HG03565 (cell line): Measurements from ENCODE around the gene BCL2L13.
"Not testable (repeated sequence)": the region's sequence is repeated elsewhere in the genome, so short reads cannot be mapped to it uniquely, and the experiment has no call there.

Experiments used
- ATAC-seq: cut with Tn5 transposase; IDR thresholded peaks from one replicate; pipeline ENCODE4 v1.9.1; 2021; ENCODE audit warnings: mild to moderate bottlenecking, moderate library complexity; ENCODE audit not compliant: unreplicated experiment

BCL2L13 gene

GRCh38 chr22:17634696-17635095 is 3.9 kb upstream of the BCL2L13 start:
- no peak for ATAC-seq

DNA sequence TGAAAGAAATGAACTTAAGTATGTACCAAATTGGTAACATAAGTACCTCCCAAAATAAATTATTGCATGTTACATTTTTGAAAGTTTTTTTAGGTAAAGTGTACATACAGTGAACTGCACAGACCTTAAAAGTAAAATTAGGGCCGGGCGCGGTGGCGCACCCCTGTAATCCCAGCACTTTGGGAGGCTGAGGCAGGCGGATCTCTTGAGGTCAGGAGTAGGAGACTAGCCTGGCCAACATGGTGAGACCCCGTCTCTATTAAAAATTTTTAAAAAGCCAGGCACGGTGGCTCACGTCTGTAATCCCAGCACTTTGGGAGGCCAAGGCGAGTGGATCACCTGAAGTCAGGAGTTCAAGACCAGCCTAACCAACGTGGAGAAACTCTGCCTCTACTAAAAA is 1.7 kb upstream of the BCL2L13 start:
- not testable (repeated sequence) for ATAC-seq

DNA sequence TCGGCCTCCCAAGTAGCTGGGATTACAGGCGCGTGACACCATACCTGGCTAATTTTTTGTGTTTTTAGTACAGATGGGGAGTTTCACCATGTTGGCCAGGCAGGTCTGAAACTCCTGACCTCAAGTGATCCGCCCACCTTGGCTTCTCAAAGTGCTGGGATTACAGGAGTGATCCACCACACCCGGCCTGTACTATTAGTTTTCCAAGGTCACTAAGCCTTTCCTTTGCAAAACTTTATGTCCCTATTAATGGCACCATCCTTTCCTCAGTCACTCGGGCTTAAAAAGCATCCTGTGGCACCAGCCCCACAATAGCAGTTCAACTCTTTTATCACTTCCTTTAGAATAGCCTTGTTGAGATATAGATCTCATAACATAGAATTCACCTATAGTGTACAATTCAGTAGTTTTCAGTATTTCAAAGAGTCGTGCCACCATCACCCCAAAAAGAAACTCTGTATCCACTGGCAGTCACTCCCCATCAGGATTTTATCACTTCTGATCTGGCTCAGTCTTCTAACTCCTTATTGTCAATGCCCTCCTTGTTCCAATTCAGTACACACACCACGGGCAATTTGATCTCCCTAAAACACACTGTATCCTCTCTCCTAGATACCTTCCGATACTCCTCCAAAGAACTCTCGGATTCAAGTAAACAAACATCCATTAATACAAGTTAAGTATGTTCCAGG is 921 bp upstream of the BCL2L13 start:
- ATAC-seq, result no peak

DNA sequence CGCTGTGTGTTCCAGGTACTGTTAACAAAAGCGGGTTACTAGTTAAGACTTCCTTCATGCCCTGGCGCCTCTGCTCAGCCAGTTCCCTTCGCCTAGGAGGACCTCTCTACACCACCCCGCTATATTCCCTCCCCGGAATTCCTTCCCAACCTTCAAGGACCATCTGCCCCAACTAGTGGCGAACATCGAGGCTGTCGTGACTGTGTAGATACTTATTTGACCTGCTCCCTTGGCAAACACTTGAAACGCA is 450 bp upstream of the BCL2L13 start:
- ATAC-seq, result peak; percentile 17

DNA sequence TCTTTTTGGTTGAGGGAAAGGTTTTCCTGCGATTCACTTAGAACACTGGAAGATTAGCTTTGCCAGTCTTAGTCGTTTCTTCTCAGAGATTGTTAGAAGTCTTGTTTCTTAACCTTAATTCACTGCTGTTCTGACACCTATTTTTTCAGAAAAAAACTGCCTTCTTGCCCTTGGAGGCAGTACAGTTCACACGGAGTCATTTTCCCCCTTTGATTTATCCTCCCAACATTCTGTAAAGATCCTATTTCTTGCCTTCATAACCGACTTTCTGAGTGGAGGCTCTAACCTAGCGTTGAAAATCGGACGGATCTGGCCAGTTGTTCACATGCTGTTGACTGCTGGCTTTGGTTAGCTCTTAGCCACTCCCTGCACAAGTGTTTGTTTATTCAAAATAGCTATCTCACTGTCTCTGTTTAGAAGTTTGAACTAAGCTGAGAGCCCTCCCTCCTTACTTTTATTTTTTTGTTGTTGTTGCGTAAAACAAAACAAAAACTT is 737 bp downstream of the BCL2L13 start:
- ATAC-seq, result no peak

GRCh38 chr22:17641269-17641668 is 2.7 kb downstream of the BCL2L13 start:
- no peak for ATAC-seq

- ATAC-seq, result not testable (repeated sequence)
Observed at GRCh38 chr22:17642357-17642756, 3.8 kb downstream of the BCL2L13 start.

GRCh38 chr22:17647452-17647851 is 8.9 kb downstream of the BCL2L13 start:
- ATAC-seq, result no peak

DNA sequence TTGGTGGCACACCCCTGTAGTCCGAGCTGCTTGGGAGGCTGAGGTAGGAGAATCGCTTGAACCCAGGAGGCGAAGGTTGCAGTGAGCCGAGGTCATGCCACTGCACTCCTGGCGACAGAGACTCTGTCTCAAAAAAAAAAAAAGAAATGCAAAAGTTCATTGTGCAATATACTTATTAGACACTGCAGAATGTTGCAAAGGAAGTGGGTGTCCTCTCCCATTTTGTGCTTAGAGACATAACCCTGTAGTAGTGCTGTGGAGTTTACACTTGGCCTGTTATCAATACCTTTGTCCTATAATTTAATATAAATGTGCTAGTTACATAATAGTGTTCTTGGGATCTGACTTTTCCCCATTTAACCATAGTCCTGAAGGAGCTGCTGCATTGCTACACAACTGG is 9.4 kb downstream of the BCL2L13 start:
- ATAC-seq, result no peak

- ATAC-seq, result no peak
Observed at GRCh38 chr22:17648569-17648968, 10.0 kb downstream of the BCL2L13 start.

DNA sequence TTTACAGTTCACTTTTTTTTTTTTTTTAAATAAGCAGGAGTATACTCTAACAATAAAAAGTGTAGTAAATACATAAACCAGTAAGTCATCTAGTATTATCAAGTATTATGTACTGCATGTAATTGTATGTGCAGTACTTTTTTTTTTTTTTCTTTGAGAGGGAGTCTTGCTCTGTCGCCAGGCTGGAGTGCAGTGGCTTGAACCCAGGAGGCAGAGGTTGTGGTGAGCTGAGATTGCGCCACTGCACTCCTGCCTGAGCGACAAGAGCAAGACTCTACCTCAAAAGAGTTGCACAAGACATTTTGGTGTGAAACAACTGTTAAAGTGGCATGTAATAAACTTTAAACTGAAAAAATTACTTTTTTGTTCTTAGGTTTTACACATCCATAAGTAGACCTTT is 16.7 kb downstream of the BCL2L13 start:
- ATAC-seq, result no peak

- ATAC-seq, result no peak
Observed at GRCh38 chr22:17656870-17657395, 18.4 kb downstream of the BCL2L13 start.

DNA sequence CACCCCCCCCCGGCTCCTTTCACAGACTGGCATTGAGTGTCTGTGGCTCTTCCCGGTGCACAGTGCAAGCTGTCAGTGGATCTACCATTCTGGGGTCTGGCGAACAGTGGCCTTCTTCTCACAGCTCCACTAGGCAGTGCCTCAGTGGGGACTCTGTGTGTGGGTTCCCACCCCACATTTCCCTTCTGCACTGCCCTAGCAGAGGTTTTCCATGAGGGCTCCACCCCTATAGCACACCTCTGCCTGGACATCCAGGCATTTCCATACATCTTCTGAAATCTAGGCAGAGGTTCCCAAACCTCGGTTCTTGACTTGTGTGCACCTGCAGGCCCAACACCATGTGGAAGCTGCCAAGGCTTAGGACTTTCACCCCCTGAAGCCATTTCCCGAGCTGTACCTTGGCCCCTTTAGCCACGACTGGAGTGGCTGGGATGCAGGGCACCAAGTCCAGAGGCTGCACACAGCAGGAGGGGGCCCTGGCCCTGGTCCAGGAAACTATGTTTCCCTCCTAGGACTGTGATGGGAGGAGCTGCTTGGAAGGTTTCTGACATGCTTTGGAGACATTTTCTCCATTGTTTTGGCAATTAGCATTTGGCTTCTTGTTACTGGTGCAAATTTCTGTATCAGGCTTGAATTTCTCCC is 26.0 kb downstream of the BCL2L13 start:
- no peak for ATAC-seq

DNA sequence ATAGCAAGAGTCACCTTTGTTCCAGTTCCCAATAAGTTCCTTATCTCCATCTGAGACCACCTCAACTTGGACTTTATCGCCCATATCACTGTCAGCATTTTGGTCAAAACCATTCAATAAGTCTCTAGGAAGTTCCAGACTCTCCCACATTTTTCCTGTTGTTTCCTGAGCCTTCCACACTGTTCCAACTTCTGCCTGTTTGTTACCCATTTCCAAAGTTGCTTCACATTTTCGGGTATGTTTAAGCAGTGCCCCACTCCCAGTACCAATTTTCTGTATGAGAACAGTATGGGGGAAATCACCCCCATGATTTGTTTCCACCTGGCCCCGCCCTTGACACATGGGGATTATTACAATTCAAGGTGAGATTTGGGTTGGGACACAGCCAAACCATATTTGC is 26.7 kb downstream of the BCL2L13 start:
- ATAC-seq, result no peak

DNA sequence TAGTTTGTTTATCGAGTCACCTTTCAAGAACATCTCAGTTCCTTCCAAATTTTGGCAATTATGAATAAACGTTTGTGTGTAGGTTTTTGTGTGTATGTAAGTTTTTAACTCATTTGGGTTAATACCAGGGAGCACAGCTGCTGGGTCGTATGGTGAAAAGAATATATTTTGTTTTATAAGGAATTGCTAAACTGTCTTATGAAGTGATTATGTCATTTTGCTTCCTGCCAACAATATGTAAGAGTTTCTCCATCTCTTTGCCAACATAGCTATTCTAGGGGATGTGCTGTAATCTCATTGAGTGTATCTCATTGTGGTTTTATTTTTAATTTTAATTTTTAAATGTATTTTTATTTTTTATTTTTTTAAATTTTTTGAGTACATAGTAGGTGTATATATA is 27.3 kb downstream of the BCL2L13 start:
- no peak for ATAC-seq

DNA sequence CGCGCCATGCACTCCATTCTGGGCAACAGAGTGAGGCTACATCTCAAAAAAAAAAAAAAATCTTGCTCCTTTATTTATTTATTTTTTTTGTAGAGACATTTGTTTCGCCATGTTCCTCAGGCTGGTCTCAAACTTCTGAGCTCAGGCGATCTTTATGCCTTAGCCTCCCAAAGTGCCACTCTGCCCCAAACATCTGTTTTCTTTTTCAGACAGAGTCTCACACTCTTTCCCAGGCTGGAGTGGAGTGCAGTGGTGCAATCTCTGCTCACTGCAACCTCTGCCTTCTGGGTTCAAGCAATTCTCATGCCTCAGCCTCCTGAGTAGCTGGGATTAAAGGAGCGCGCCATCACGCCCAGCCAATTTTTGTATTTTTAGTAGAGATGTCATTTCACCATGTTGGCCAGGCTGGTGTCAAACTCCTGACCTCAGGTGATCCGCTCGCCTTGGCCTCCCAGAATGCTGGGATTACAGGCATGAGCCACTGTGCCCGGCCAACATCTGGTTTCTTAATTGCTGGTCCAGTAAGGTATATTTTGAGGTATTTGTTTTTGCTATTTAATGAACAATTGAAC is 33.0 kb downstream of the BCL2L13 start:
- ATAC-seq, result not testable (repeated sequence)

DNA sequence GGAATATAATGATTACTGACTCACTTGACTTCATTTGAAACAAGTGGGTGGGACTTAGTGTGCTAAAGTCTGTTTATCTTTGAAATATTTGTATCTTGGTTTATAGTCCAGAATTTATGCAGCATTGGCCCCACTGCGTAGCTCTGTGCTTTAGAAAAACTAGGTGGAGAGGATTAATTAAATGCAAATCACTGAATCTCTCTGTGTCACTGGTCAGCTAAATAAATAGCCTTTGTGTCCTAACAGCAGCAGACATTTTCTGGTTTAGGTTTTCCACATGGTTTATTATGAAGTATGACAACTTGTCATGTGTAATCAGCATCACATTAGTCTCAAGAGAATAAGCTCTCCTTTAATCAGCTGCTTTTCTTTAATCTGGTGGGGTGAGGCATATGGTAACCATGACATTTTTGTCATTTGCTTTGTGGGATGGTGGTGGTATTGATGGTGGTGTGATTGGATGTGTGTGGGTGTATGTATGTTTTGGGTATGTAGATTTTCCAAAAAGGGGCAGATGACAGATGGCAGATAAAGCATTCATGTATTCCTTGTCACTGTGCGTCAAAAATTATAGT is 33.9 kb downstream of the BCL2L13 start:
- no peak for ATAC-seq

DNA sequence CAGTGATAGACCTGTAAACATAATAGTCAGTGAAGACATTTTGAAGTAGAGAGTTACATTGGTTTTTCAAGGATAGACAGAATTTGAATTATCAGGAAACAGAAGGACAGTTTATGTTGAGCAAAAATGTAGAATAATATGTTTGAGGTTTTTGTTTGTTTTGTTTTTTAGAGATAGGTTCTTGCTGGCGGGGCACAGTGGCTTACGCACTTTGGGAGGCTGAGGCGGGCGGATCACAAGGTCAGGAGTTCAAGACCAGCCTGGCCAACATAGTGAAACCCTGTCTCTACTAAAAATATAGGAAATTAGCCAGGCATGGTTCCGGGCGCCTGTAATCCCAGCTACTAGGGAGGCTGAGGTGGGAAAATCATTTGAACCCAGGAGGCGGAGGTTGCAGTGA is 35.6 kb downstream of the BCL2L13 start:
- ATAC-seq, result no peak

- ATAC-seq, result no peak
Observed at GRCh38 chr22:17675584-17675983, 37.0 kb downstream of the BCL2L13 start.

- ATAC-seq, result no peak
Observed at GRCh38 chr22:17678817-17679385, 40.3 kb downstream of the BCL2L13 start.

DNA sequence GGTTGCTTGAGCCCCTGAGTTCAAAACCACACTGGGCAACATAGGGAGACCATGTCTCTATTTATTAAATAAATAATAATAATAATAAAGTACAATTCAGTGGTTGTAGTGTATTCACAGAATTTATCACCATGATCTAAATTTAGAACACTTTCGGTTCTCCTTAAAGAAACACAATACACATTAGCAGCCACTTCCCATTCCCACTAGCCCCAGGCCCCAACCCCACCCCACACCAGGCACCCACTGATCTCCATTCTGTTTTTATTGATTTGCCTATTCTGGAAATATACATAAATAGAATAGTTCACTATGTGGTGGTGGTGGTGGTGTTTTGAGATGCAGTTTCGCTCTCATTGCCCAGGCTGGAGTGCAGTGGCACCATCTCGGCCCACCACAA is 45.7 kb downstream of the BCL2L13 start:
- no peak for ATAC-seq

DNA sequence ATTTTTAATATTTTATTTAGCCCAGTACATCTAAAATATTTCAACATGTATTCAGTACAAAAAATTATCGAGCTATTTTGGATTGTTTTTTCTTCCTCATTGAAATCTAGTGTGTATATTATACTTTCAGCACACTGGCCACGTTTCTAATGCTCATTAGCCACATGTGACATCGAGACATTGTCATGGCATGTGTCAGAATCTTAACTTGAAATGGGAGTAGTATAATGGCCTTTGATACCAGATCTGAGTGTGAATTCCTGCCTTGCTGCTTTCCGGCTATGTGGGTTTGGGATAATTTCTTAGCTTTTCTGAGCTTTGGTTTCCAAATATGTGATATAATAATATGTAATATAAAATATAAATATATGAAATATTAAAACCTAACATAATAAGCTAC is 54.3 kb downstream of the BCL2L13 start:
- ATAC-seq, result no peak
